ENCODE results near the gene SRF. TPM values are rescaled to one million over a fixed set of nuclear protein-coding genes. Genes with fewer than 3 reads are reported as not detected.

Gene SRF
- total and polyA plus RNA-seq, 2 donors (not counting 3 experiments of a cell fraction or from before 2014, with no cell fraction given): 34.4 to 55.8 TPM

GRCh38 chr6:43187821-43188220 is 16.8 kb downstream of the SRF start:
- no peak overlapping the region for H3K9ac ChIP-seq (replicated peaks; ENCODE audit: extremely low read depth, insufficient read depth, low read length)
- peaks cover 3 to 22% of the 10 kb centered on the region in 2 experiments for H3K36me3 ChIP-seq (ENCODE audit: control insufficient read depth in 2 of 2, extremely low read depth in 1 of 2, insufficient read depth in 2 of 2, low read length in 2 of 2)
- intact Hi-C loops (cut with micrococcal nuclease) (no loop called here), dilution Hi-C loops (cut with MboI; ENCODE audit: extremely low pct_ligation_motif_present, low sequenced_read_pairs) (no loop called here)
- H3K9me3 ChIP-seq (replicated peaks; ENCODE audit: control insufficient read depth, insufficient read depth, low read length): no peaks in the 10 kb centered on the region
- H4K20me1 ChIP-seq (replicated peaks; ENCODE audit: control insufficient read depth, extremely low read depth, insufficient read depth, low read length): no peaks in the 10 kb centered on the region
- ChIA-PET POLR2A (no interaction called here), CTCF (interaction anchor here (2.7 kb wide), 1 partner anchor 41 kb away, joined by 10 read pairs; the partner anchor contains the start of gene DNPH1)
- H3K27me3 ChIP-seq (ENCODE audit: control insufficient read depth in 2 of 2, insufficient read depth in 2 of 2, low read length in 2 of 2): no peaks in the 10 kb centered on the region
- H3K9me1 ChIP-seq (replicated peaks; ENCODE audit: control insufficient read depth, extremely low read depth, insufficient read depth, low read length): no peaks in the 10 kb centered on the region
- BruUV-seq (replicated peaks): no TSS peak
- no peak overlapping the region for H3K4me2 ChIP-seq (ENCODE audit: insufficient read depth, low read length)
- no peak overlapping the region for H2AFZ ChIP-seq (ENCODE audit: low read depth, low read length)
- DNase-seq (ENCODE audit: low read depth, low spot score) (no peak), FAIRE-seq (no peak)
- H3K79me2 ChIP-seq (ENCODE audit: control insufficient read depth, insufficient read depth, low read length): no peaks in the 10 kb centered on the region
- H3K27ac ChIP-seq (ENCODE audit: insufficient read depth, low read depth, low read length): no peak overlapping the region
- peaks cover 7% of the 10 kb centered on the region for H3K4me1 ChIP-seq (ENCODE audit: control insufficient read depth, extremely low read depth, insufficient read depth, low read length)
- TF ChIP-seq MAX (IDR thresholded peaks at IDR 0.05; ENCODE audit: insufficient read depth, insufficient read length) (no peak), GATA2 (IDR thresholded peaks at IDR 0.05; ENCODE audit: insufficient read depth, insufficient read length, low read depth, low read length) (no peak), FOS (IDR thresholded peaks at IDR 0.05; ENCODE audit: borderline replicate concordance, insufficient read depth, low read length) (no peak), POLR2AphosphoS5 (IDR thresholded peaks at IDR 0.05; ENCODE audit: insufficient read depth, low read depth, low read length) (no peak), JUN (IDR thresholded peaks at IDR 0.05; ENCODE audit: borderline replicate concordance, insufficient read depth, insufficient read length, low read depth) (no peak), MYC (IDR thresholded peaks at IDR 0.05; ENCODE audit: low read depth, low read length) (no peak), POLR2A (IDR thresholded peaks at IDR 0.05; ENCODE audit: low read depth, low read length) (no peak), EZH2 (IDR thresholded peaks at IDR 0.05; ENCODE audit: borderline replicate concordance, low read depth, low read length, severe bottlenecking) (no peak)
- TF ChIP-seq, protein P1, sequence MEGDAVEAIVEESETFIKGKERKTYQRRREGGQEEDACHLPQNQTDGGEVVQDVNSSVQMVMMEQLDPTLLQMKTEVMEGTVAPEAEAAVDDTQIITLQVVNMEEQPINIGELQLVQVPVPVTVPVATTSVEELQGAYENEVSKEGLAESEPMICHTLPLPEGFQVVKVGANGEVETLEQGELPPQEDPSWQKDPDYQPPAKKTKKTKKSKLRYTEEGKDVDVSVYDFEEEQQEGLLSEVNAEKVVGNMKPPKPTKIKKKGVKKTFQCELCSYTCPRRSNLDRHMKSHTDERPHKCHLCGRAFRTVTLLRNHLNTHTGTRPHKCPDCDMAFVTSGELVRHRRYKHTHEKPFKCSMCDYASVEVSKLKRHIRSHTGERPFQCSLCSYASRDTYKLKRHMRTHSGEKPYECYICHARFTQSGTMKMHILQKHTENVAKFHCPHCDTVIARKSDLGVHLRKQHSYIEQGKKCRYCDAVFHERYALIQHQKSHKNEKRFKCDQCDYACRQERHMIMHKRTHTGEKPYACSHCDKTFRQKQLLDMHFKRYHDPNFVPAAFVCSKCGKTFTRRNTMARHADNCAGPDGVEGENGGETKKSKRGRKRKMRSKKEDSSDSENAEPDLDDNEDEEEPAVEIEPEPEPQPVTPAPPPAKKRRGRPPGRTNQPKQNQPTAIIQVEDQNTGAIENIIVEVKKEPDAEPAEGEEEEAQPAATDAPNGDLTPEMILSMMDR (IDR thresholded peaks at IDR 0.05; ENCODE audit: extremely low read depth in 1 of 2, insufficient read depth in 1 of 2, low read depth in 1 of 2, low read length in 2 of 2): no peak
- no peak overlapping the region for H3K4me3 ChIP-seq (replicated peaks in 1 of 3; ENCODE audit: insufficient read depth in 1 of 3, low read depth in 1 of 3, low read length in 3 of 3)
